H9 (cell line): Measurements from ENCODE around the gene IRF4. TPM values are rescaled to one million over a fixed set of nuclear protein-coding genes. Genes with fewer than 3 reads are reported as not detected.

Experiments
- DNase-seq: peaks from one replicate; pipeline ENCODE4 v3.0.0-alpha.2; 2017
- H2AFZ ChIP-seq: one replicate; pipeline ENCODE4 v1.6.1; 2013; ENCODE audit warnings: mild to moderate bottlenecking, low read length, control low read depth, moderate library complexity
- H2AK5ac ChIP-seq: 2 replicates; pipeline ENCODE4 v1.6.1; 2013; ENCODE audit warnings: low read length, control low read depth, mixed read lengths; ENCODE audit not compliant: insufficient read length
- H2BK120ac ChIP-seq: one replicate; pipeline ENCODE4 v1.6.1; 2013; ENCODE audit warnings: low read depth, mild to moderate bottlenecking, low read length, control low read depth, inconsistent platforms; ENCODE audit not compliant: poor library complexity, severe bottlenecking
- H2BK12ac ChIP-seq: 2 replicates; pipeline ENCODE4 v1.6.1; 2013; ENCODE audit warnings: low read length, control low read depth, mixed read lengths, low read depth; ENCODE audit not compliant: insufficient read length
- H2BK15ac ChIP-seq: 2 replicates; pipeline ENCODE4 v1.6.1; 2013; ENCODE audit warnings: low read depth, low read length, control low read depth
- H2BK20ac ChIP-seq: one replicate; pipeline ENCODE4 v1.6.1; 2013; ENCODE audit warnings: low read depth, mild to moderate bottlenecking, low read length, control low read depth, inconsistent platforms; ENCODE audit not compliant: poor library complexity, severe bottlenecking
- H2BK5ac ChIP-seq: 2 replicates; pipeline ENCODE4 v1.6.1; 2013; ENCODE audit warnings: low read length, control low read depth, mixed read lengths; ENCODE audit not compliant: insufficient read length
- H3K14ac ChIP-seq: 2 replicates; pipeline ENCODE4 v1.6.1; 2013; ENCODE audit warnings: low read length, control low read depth; ENCODE audit not compliant: insufficient read depth
- H3K18ac ChIP-seq: 2 replicates; pipeline ENCODE4 v1.6.1; 2013; ENCODE audit warnings: low read depth, mild to moderate bottlenecking, mixed read lengths, low read length, control low read depth; ENCODE audit not compliant: insufficient read length
- H3K23ac ChIP-seq: 2 replicates; pipeline ENCODE4 v1.6.1; 2013; ENCODE audit warnings: low read length, control low read depth, mixed read lengths, low read depth; ENCODE audit not compliant: insufficient read length
- H3K23me2 ChIP-seq: 2 replicates; pipeline ENCODE4 v1.6.1; 2013; ENCODE audit warnings: low read depth, mild to moderate bottlenecking, mixed read lengths, low read length, control low read depth; ENCODE audit not compliant: insufficient read length, poor library complexity, severe bottlenecking
- H3K27ac ChIP-seq: 2 replicates; pipeline ENCODE4 v1.5.1; 2013; ENCODE audit warnings: low read length, control low read depth, mixed read lengths, low read depth; ENCODE audit not compliant: insufficient read length
- H3K27me3 ChIP-seq: 2 replicates; pipeline ENCODE4 v1.6.1; 2013; ENCODE audit warnings: low read length, control low read depth, inconsistent platforms; ENCODE audit not compliant: insufficient read depth
- H3K4ac ChIP-seq: 2 replicates; pipeline ENCODE4 v1.6.1; 2013; ENCODE audit warnings: low read depth, mild to moderate bottlenecking, control low read depth, inconsistent platforms, low read length, moderate library complexity
- H3K4me1 ChIP-seq: 2 replicates; pipeline ENCODE4 v1.6.1; 2013; ENCODE audit warnings: low read length, control low read depth, inconsistent platforms; ENCODE audit not compliant: insufficient read depth
- H3K4me2 ChIP-seq: 2 replicates; pipeline ENCODE4 v1.6.1; 2013; ENCODE audit warnings: low read length, control low read depth, mixed read lengths; ENCODE audit not compliant: insufficient read length, insufficient read depth
- H3K56ac ChIP-seq: 2 replicates; pipeline ENCODE4 v1.6.1; 2013; ENCODE audit warnings: low read depth, mild to moderate bottlenecking, mixed read lengths, low read length, control low read depth; ENCODE audit not compliant: insufficient read length
- H3K79me1 ChIP-seq: 2 replicates; pipeline ENCODE4 v1.6.1; 2013; ENCODE audit warnings: low read depth, mild to moderate bottlenecking, moderate library complexity, low read length, control low read depth, inconsistent platforms; ENCODE audit not compliant: insufficient read depth, poor library complexity, severe bottlenecking
- H3K79me2 ChIP-seq: 2 replicates; pipeline ENCODE4 v1.6.1; 2013; ENCODE audit warnings: low read length, control low read depth, inconsistent platforms; ENCODE audit not compliant: insufficient read depth
- H3K9ac ChIP-seq: 2 replicates; pipeline ENCODE4 v1.6.1; 2013; ENCODE audit warnings: low read length, control low read depth, mixed read lengths; ENCODE audit not compliant: insufficient read length; ENCODE audit errors: extremely low read depth
- H3K9me3 ChIP-seq: one replicate; pipeline ENCODE4 v1.6.1; 2013; ENCODE audit warnings: low read depth, low read length, inconsistent platforms; ENCODE audit not compliant: control insufficient read depth
- H3T11ph ChIP-seq: one replicate; pipeline ENCODE4 v1.6.1; 2013; ENCODE audit warnings: mild to moderate bottlenecking, low read length, control low read depth, inconsistent platforms
- H4K20me1 ChIP-seq: one replicate; pipeline ENCODE4 v1.6.1; 2013; ENCODE audit not compliant: control insufficient read depth, insufficient read length, insufficient read depth
- H4K5ac ChIP-seq: 2 replicates; pipeline ENCODE4 v1.6.1; 2013; ENCODE audit warnings: low read depth, mild to moderate bottlenecking, mixed read lengths, low read length, control low read depth; ENCODE audit not compliant: insufficient read length
- H4K8ac ChIP-seq: replicated peaks from 2 replicates; pipeline ENCODE4 v1.6.1; 2013; ENCODE audit warnings: low read length, control low read depth, mixed read lengths, low read depth; ENCODE audit not compliant: insufficient read length
- H4K91ac ChIP-seq: 2 replicates; pipeline ENCODE4 v1.6.1; 2013; ENCODE audit warnings: low read depth, mild to moderate bottlenecking, moderate library complexity, mixed read lengths, low read length, control low read depth; ENCODE audit not compliant: insufficient read length
- H3K27ac Mint-ChIP-seq, 3 experiments: 2 replicates in 2 of 3; 3 replicates in 1 of 3; pipeline ENCODE4 v1.8.0; 2020 to 2021; ENCODE audit warnings: mixed read lengths in 3 of 3, mild to moderate bottlenecking in 1 of 3, moderate library complexity in 1 of 3
- H3K27me3 Mint-ChIP-seq: 2 replicates; pipeline ENCODE4 v1.8.0; 2021; ENCODE audit warnings: low read depth, mild to moderate bottlenecking, moderate library complexity, mixed read lengths
- H3K36me3 Mint-ChIP-seq, 3 experiments: 2 replicates in 2 of 3; 3 replicates in 1 of 3; pipeline ENCODE4 v1.8.0; 2020 to 2021; ENCODE audit warnings: low read depth in 3 of 3, mixed read lengths in 3 of 3; ENCODE audit not compliant: insufficient read depth in 1 of 3
- H3K4me1 Mint-ChIP-seq, 2 experiments: 2 replicates each; pipeline ENCODE4 v1.8.0; 2020; ENCODE audit warnings: mixed read lengths in 2 of 2
- H3K4me3 Mint-ChIP-seq, 2 experiments: 2 replicates in 1 of 2; 3 replicates in 1 of 2; pipeline ENCODE4 v1.8.0; 2020 to 2021; ENCODE audit warnings: mild to moderate bottlenecking in 2 of 2, mixed read lengths in 2 of 2, moderate library complexity in 1 of 2
- H3K9me3 Mint-ChIP-seq, 2 experiments: 2 replicates in 1 of 2; 3 replicates in 1 of 2; pipeline ENCODE4 v1.8.0; 2020; ENCODE audit warnings: mild to moderate bottlenecking in 2 of 2, mixed read lengths in 2 of 2, moderate library complexity in 1 of 2
- WGBS: extraction: QIAGEN DNeasy Blood & Tissue Kit; methylation state at CpG from one replicate; pipeline ENCODE4 v1.1.7; 2013; ENCODE audit warnings: missing lambda C conversion rate, low lambda C conversion rate, mixed read lengths; ENCODE audit not compliant: insufficient read length; ENCODE audit errors: extremely low coverage; 5-methylcytosine and 5-hydroxymethylcytosine counted together
- total RNA-seq: library from RNA; stranded (reverse); gene quantifications from 2 replicates; pipeline ENCODE4 v1.2.1, GENCODE V29; 2021
- TF ChIP-seq, protein P1 (sequence below): fragments of 200-600 bp; sonication (generic); conservative IDR thresholded peaks from 3 replicates; pipeline ENCODE4 v1.8.0; 2021; ENCODE audit warnings: antibody characterized with exemption, mild to moderate bottlenecking

The IRF4 gene
- total RNA-seq, 1 experiment from 2014 or later: 0.31 TPM

DNA sequence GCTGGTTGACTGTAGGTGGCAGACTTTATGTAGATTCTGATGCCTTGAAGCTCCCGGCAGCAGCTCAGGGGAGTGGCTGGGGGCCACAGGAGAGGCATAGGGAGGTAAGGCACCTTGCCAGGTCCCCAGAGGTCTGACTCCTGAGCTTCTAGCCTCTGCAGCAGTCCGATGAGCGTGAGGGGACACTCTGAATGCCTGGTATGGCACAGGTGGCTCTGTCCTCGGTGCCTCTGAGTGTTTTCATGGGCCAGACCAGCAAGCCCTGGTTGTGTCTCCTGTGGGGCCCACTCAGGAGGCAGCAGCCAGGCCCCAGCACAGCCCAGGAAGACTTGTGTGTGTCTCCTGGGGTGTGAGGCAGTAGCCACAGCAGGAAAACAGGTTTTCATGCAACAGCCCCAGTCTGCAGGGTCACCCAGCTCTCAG lies 39.7 kb upstream of the IRF4 start:
- Mint-ChIP-seq H3K27ac (0 out of 7 replicates have a peak overlapping the region, but pooled peaks of 1 of the 3 experiments have one; percentile 9), H3K27me3 (peaks cover 2% of the 10 kb centered on the region), H3K36me3 (peaks cover 12 to 26% (median 17%) of the 10 kb centered on the region in 3 experiments), H3K9me3 (peaks cover 90 to 97% of the 10 kb centered on the region in 2 experiments), H3K4me3 (no peak overlapping the region), H3K4me1 (peaks cover 8 to 10% of the 10 kb centered on the region in 2 experiments; a peak in 3 of 4 replicates)
- Histone ChIP-seq H4K5ac (no peak overlapping the region), H3K27me3 (no peaks in the 10 kb centered on the region), H2AK5ac (no peak overlapping the region), H3K4me1 (no peaks in the 10 kb centered on the region), H2BK120ac (no peak overlapping the region), H3K56ac (no peak overlapping the region), H3K9ac (no peak overlapping the region), H3K18ac (no peak overlapping the region), H2BK12ac (no peak overlapping the region), H3K14ac (no peak overlapping the region), H3K9me3 (peaks cover 82% of the 10 kb centered on the region), H3K4me2 (no peak overlapping the region), H3K79me2 (no peaks in the 10 kb centered on the region), H3K27ac (no peak overlapping the region), H3K23me2 (no peaks in the 10 kb centered on the region), H2BK20ac (no peak overlapping the region), H2BK5ac (no peak overlapping the region), H2AFZ (no peak overlapping the region), H4K20me1 (no peaks in the 10 kb centered on the region), H3K79me1 (no peaks in the 10 kb centered on the region), H4K8ac (no peak overlapping the region), H3T11ph (no peak overlapping the region), H3K23ac (no peak overlapping the region), H3K4ac (no peak overlapping the region), H4K91ac (no peak overlapping the region), H2BK15ac (no peak overlapping the region)
- WGBS: no CpG with 5 or more reads among the region's 4 CpGs
- DNase-seq: no peak
- TF ChIP-seq, protein P1, sequence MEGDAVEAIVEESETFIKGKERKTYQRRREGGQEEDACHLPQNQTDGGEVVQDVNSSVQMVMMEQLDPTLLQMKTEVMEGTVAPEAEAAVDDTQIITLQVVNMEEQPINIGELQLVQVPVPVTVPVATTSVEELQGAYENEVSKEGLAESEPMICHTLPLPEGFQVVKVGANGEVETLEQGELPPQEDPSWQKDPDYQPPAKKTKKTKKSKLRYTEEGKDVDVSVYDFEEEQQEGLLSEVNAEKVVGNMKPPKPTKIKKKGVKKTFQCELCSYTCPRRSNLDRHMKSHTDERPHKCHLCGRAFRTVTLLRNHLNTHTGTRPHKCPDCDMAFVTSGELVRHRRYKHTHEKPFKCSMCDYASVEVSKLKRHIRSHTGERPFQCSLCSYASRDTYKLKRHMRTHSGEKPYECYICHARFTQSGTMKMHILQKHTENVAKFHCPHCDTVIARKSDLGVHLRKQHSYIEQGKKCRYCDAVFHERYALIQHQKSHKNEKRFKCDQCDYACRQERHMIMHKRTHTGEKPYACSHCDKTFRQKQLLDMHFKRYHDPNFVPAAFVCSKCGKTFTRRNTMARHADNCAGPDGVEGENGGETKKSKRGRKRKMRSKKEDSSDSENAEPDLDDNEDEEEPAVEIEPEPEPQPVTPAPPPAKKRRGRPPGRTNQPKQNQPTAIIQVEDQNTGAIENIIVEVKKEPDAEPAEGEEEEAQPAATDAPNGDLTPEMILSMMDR: no peak
